Measurements from ENCODE around the gene KIF2A. TPM values are rescaled to one million over a fixed set of nuclear protein-coding genes. Genes with fewer than 3 reads are reported as not detected.

Gene KIF2A
- total RNA-seq, 1 experiment from 2014 or later: 42.9 TPM

DNA sequence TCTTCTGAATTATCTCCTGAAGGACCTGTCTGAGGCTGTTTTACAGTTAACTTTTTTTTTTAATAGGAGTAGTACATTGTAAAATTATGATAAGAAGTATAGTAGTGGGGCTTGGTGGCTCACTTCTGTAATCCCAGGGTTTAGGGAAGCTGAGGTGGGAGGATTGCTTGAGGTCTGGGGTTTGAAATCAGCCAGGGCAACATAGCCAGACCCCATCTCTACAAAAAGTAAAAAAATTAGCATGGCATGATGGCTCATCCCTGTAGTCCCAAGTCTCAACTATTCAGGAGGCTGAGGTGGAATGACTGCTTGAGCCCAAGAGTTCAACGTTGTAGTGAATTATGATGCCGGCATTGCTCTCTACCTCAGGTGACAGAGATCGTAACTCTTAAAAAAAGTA, 113.6 kb downstream of the KIF2A start:
- ChIA-PET RAD21 (ENCODE audit: low non-redundant PET in 1 of 2, low total read pairs in 2 of 2, uncharacterized antibody in 2 of 2, unreplicated experiment in 2 of 2) (no interaction called here), CTCF (no interaction called here), POLR2A (no interaction called here)
- TF ChIP-seq CBX3 (IDR thresholded peaks at IDR 0.05; ENCODE audit: low read depth) (no peak), JUND (IDR thresholded peaks at IDR 0.05) (no peak), SIN3A (IDR thresholded peaks at IDR 0.05; ENCODE audit: low read depth) (no peak), TCF7L2 (IDR thresholded peaks at IDR 0.05; ENCODE audit: borderline replicate concordance, extremely low read depth, insufficient read depth, insufficient read length) (no peak), EGR1 (IDR thresholded peaks at IDR 0.05; ENCODE audit: low read depth) (no peak), POLR2AphosphoS5 (IDR thresholded peaks at IDR 0.05; ENCODE audit: low read depth, low read length) (no peak), SP1 (IDR thresholded peaks at IDR 0.05; ENCODE audit: low read depth) (no peak), SRF (IDR thresholded peaks at IDR 0.05; ENCODE audit: low read depth) (no peak), EZH2 (IDR thresholded peaks at IDR 0.05) (no peak), ZFX (IDR thresholded peaks at IDR 0.05) (no peak), YY1 (IDR thresholded peaks at IDR 0.05; ENCODE audit: extremely low read depth, insufficient replicate concordance, low read depth, low read length) (no peak), ZNF274 (IDR thresholded peaks at IDR 0.05; ENCODE audit: low read depth, low read length) (no peak), POLR2A (IDR thresholded peaks at IDR 0.05; ENCODE audit: borderline replicate concordance, extremely low read depth, insufficient read depth, insufficient read length) (no peak)
- TF ChIP-seq, protein P1, sequence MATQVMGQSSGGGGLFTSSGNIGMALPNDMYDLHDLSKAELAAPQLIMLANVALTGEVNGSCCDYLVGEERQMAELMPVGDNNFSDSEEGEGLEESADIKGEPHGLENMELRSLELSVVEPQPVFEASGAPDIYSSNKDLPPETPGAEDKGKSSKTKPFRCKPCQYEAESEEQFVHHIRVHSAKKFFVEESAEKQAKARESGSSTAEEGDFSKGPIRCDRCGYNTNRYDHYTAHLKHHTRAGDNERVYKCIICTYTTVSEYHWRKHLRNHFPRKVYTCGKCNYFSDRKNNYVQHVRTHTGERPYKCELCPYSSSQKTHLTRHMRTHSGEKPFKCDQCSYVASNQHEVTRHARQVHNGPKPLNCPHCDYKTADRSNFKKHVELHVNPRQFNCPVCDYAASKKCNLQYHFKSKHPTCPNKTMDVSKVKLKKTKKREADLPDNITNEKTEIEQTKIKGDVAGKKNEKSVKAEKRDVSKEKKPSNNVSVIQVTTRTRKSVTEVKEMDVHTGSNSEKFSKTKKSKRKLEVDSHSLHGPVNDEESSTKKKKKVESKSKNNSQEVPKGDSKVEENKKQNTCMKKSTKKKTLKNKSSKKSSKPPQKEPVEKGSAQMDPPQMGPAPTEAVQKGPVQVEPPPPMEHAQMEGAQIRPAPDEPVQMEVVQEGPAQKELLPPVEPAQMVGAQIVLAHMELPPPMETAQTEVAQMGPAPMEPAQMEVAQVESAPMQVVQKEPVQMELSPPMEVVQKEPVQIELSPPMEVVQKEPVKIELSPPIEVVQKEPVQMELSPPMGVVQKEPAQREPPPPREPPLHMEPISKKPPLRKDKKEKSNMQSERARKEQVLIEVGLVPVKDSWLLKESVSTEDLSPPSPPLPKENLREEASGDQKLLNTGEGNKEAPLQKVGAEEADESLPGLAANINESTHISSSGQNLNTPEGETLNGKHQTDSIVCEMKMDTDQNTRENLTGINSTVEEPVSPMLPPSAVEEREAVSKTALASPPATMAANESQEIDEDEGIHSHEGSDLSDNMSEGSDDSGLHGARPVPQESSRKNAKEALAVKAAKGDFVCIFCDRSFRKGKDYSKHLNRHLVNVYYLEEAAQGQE (IDR thresholded peaks at IDR 0.05; ENCODE audit: low read depth): no peak
- TF ChIP-seq, protein P2, sequence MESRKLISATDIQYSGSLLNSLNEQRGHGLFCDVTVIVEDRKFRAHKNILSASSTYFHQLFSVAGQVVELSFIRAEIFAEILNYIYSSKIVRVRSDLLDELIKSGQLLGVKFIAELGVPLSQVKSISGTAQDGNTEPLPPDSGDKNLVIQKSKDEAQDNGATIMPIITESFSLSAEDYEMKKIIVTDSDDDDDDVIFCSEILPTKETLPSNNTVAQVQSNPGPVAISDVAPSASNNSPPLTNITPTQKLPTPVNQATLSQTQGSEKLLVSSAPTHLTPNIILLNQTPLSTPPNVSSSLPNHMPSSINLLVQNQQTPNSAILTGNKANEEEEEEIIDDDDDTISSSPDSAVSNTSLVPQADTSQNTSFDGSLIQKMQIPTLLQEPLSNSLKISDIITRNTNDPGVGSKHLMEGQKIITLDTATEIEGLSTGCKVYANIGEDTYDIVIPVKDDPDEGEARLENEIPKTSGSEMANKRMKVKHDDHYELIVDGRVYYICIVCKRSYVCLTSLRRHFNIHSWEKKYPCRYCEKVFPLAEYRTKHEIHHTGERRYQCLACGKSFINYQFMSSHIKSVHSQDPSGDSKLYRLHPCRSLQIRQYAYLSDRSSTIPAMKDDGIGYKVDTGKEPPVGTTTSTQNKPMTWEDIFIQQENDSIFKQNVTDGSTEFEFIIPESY (IDR thresholded peaks at IDR 0.05; ENCODE audit: extremely low read depth, insufficient replicate concordance, low read length): no peak
- TF ChIP-seq, protein P3, sequence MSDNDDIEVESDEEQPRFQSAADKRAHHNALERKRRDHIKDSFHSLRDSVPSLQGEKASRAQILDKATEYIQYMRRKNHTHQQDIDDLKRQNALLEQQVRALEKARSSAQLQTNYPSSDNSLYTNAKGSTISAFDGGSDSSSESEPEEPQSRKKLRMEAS (IDR thresholded peaks at IDR 0.05): no peak
- Histone ChIP-seq H3K79me2 (ENCODE audit: insufficient read depth, low read length) (peaks cover 100% of the 10 kb centered on the region), H3K4me3 (replicated peaks in 1 of 2; ENCODE audit: low read depth in 1 of 2, low read length in 2 of 2) (no peak overlapping the region), H3K36me3 (ENCODE audit: control insufficient read depth in 1 of 2, insufficient read depth in 2 of 2, low read length in 2 of 2) (0 out of 4 replicates have a peak, but pooled peaks cover 0 to 4% of the 10 kb centered on the region in 2 experiments), H3K27me3 (ENCODE audit: insufficient read depth, low read length) (no peaks in the 10 kb centered on the region), H3K9me2 (ENCODE audit: insufficient read depth) (no peaks in the 10 kb centered on the region), H3K27ac (ENCODE audit: low read depth, low read length) (no peak overlapping the region), H3K4me1 (ENCODE audit: control insufficient read depth in 1 of 2, insufficient read depth in 2 of 2, low read length in 2 of 2) (no peaks in the 10 kb centered on the region), H3K4me2 (ENCODE audit: low read length) (no peak overlapping the region), H3K9me3 (ENCODE audit: control insufficient read depth in 1 of 2, insufficient read depth in 1 of 2, low read depth in 1 of 2, low read length in 2 of 2) (no peaks in the 10 kb centered on the region), H3K9ac (ENCODE audit: low read length) (no peak overlapping the region), H4K20me1 (ENCODE audit: insufficient read depth) (0 out of 2 replicates have a peak, but pooled peaks cover 4% of the 10 kb centered on the region), H2AFZ (ENCODE audit: low read depth, low read length, poor library complexity, severe bottlenecking) (no peak overlapping the region)
- no peak for ATAC-seq
- DNase-seq (ENCODE audit: low read depth, low spot score): no peak
- BruUV-seq (replicated peaks): no TSS peak
- intact Hi-C loops (cut with micrococcal nuclease): no loop called here

Data from HCT116 (cell line).